ENCODE measurements around the gene SNX18. TPM values are rescaled to one million over a fixed set of nuclear protein-coding genes. Genes with fewer than 3 reads are reported as not detected.

The SNX18 gene
- total RNA-seq, 2 donors from 2014 or later = 6.4 to 8.4 TPM

DNA sequence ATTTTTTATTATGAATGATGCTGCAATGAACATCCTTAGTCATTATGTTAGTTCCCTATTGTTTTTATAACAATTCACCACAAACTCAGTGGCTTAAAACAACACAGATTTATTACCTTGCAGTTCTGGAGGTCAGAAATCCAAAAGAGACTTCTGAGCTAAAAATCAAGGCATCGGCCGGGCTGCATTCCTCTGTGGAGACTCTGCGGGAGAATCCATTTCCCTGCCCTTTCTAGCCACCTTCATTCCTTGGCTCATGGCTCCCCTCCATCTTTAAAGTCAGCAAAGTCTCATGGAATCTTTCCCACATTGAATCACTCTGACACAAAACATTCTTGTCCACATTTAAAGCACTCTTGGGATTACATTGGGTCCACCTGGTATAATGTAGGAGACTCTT lies 38.6 kb downstream of the SNX18 start:
- H3K27me3 Mint-ChIP-seq (ENCODE audit: low read depth) = no peaks in the 10 kb centered on the region
- no peak overlapping the region for H3K4me3 Mint-ChIP-seq
- H3K36me3 Mint-ChIP-seq (ENCODE audit: insufficient read depth in 2 of 2) = no peaks in the 10 kb centered on the region
- H3K27ac Mint-ChIP-seq = no peak overlapping the region
- no peaks in the 10 kb centered on the region for H3K4me1 Mint-ChIP-seq (ENCODE audit: low read depth)
- DNase-seq (no peak), ATAC-seq (replicated peaks in 1 of 2) (no peak)
- H3K9me3 Mint-ChIP-seq = no peaks in the 10 kb centered on the region

DNA sequence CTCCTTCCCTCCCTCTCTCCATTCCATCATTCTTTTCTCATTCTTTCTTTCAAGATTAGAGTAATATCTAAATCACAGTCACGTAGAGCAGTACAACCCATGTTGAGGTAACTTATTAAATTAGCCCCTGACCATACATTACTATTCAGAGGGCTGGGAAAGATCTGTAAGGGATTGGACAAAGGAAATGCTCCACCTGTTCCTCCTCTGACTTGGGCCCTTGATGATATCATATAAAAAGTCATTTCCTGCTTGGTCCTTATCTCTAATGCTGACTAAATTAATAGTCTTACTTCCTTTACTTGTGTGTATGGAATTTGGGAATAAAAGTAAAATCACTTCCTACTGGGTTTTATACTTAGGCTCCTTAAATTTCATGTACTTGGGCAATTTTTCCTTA lies 40.8 kb downstream of the SNX18 start:
- H3K9me3 Mint-ChIP-seq = no peaks in the 10 kb centered on the region
- H3K4me3 Mint-ChIP-seq = no peak overlapping the region
- H3K27me3 Mint-ChIP-seq (ENCODE audit: low read depth) = no peaks in the 10 kb centered on the region
- DNase-seq (no peak), ATAC-seq (replicated peaks in 1 of 2) (no peak)
- H3K36me3 Mint-ChIP-seq (ENCODE audit: insufficient read depth in 2 of 2) = no peaks in the 10 kb centered on the region
- no peaks in the 10 kb centered on the region for H3K4me1 Mint-ChIP-seq (ENCODE audit: low read depth)
- H3K27ac Mint-ChIP-seq = no peak overlapping the region

- no peaks in the 10 kb centered on the region for H3K27me3 Mint-ChIP-seq (ENCODE audit: low read depth)
- no peak for ATAC-seq (replicated peaks in 1 of 2)
- H3K4me3 Mint-ChIP-seq = no peak overlapping the region
- no peaks in the 10 kb centered on the region for H3K4me1 Mint-ChIP-seq (ENCODE audit: low read depth)
- H3K36me3 Mint-ChIP-seq (ENCODE audit: insufficient read depth in 2 of 2) = no peaks in the 10 kb centered on the region
- DNase-seq = no peak
- H3K9me3 Mint-ChIP-seq = no peaks in the 10 kb centered on the region
- H3K27ac Mint-ChIP-seq = no peak overlapping the region
Observed at GRCh38 chr5:54561651-54562050, 44.1 kb downstream of the SNX18 start.

DNA sequence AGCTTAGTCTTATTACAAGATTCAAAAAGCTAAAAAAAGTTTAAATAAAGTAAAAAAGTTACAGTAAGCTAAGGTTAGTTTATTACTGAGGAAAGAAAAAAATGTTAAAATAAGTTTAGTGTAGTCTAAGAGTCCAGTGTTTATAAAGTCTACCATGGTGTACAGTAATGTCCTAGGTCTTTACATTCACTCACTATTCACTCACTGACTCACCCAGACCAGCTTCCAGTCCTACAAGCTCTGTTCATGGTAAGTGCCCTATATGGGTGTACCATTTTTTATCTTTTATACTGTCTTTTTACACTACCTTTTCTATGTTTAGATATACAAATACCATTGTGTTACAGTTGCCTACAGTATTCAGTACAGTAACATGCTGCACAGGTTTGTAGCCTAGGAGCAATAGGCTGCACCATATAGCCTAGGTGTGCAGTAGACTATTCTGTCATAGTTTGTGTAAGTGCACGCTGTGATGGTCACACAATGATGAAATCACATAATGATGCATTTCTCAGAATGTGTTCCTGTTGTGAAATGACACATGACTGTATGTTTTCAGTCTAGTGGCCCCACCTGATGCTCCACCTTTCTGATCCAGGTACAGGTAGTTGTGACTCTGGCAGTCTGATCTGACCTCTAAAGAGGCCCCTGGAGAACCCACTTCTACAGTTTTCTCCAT lies 45.7 kb downstream of the SNX18 start:
- Mint-ChIP-seq H3K27ac (no peak overlapping the region), H3K4me3 (no peak overlapping the region), H3K36me3 (ENCODE audit: insufficient read depth in 2 of 2) (no peaks in the 10 kb centered on the region), H3K4me1 (ENCODE audit: low read depth) (no peaks in the 10 kb centered on the region), H3K27me3 (ENCODE audit: low read depth) (no peaks in the 10 kb centered on the region), H3K9me3 (no peaks in the 10 kb centered on the region)
- DNase-seq (no peak), ATAC-seq (replicated peaks in 1 of 2) (peak in 1 of 2 donors; percentile 54)

DNA sequence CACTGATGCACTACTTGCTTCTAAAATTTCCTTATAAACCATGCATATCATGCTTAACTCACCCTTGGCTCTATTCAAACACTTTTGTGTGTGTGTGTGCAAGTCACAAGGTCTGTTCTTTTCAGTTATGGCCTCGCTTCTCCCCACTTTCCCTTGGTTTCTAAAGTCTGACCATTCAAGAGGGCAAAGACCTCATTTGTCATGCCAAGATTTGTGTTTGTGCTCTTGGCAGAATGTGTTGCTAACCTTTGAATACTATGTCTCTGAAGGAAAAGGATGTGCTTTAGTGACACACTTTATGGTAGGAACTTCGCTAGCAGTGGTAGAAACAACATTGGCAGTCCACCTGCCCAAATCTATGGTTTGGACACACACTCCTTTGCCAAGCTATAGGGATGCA lies 50.4 kb downstream of the SNX18 start:
- Mint-ChIP-seq H3K27ac (no peak overlapping the region), H3K36me3 (ENCODE audit: insufficient read depth in 2 of 2) (no peaks in the 10 kb centered on the region), H3K4me1 (ENCODE audit: low read depth) (no peaks in the 10 kb centered on the region), H3K9me3 (no peaks in the 10 kb centered on the region), H3K4me3 (no peak overlapping the region), H3K27me3 (ENCODE audit: low read depth) (no peaks in the 10 kb centered on the region)
- ATAC-seq (replicated peaks in 1 of 2) (no peak), DNase-seq (no peak)

DNA sequence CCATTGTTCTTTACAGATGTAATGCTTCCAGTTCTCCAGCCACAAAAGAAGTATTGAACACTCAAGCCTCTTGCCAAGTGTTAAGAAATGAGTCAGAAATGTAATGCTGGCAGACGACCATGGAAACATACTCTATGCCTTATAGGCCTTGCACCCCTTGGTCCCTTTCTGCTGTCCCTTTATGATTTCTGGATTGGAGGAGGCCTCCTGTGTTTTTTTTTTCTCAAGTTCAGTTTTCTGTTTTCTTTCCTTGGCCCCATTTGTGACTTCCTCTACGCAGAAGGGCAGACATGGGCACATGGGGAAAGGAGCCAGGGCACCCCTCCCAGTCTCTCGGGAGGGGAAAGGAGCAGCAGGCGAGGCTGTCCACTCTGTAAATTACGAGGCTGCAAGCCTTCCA lies 53.4 kb downstream of the SNX18 start:
- Mint-ChIP-seq H3K36me3 (ENCODE audit: insufficient read depth in 2 of 2) (no peaks in the 10 kb centered on the region), H3K27ac (no peak overlapping the region), H3K4me1 (ENCODE audit: low read depth) (no peaks in the 10 kb centered on the region), H3K4me3 (no peak overlapping the region), H3K27me3 (ENCODE audit: low read depth) (no peaks in the 10 kb centered on the region), H3K9me3 (no peaks in the 10 kb centered on the region)
- DNase-seq (no peak), ATAC-seq (replicated peaks in 1 of 2) (no peak)

- ATAC-seq (replicated peaks in 1 of 2) (no peak), DNase-seq (no peak)
- Mint-ChIP-seq H3K27me3 (ENCODE audit: low read depth) (no peaks in the 10 kb centered on the region), H3K4me1 (ENCODE audit: low read depth) (no peaks in the 10 kb centered on the region), H3K9me3 (no peaks in the 10 kb centered on the region), H3K27ac (no peak overlapping the region), H3K4me3 (no peak overlapping the region), H3K36me3 (ENCODE audit: insufficient read depth in 2 of 2) (no peaks in the 10 kb centered on the region)
Observed at GRCh38 chr5:54571462-54571861, 53.9 kb downstream of the SNX18 start.

GRCh38 chr5:54573812-54574489 lies 56.4 kb downstream of the SNX18 start:
- H3K27me3 Mint-ChIP-seq (ENCODE audit: low read depth) = no peaks in the 10 kb centered on the region
- ATAC-seq (replicated peaks in 1 of 2) = no peak
- H3K36me3 Mint-ChIP-seq (ENCODE audit: insufficient read depth in 2 of 2) = no peaks in the 10 kb centered on the region

GRCh38 chr5:54577528-54577927 lies 60.0 kb downstream of the SNX18 start:
- no peak overlapping the region for H3K4me3 Mint-ChIP-seq
- no peaks in the 10 kb centered on the region for H3K9me3 Mint-ChIP-seq
- no peaks in the 10 kb centered on the region for H3K4me1 Mint-ChIP-seq (ENCODE audit: low read depth)
- H3K27me3 Mint-ChIP-seq (ENCODE audit: low read depth) = no peaks in the 10 kb centered on the region
- H3K27ac Mint-ChIP-seq = no peak overlapping the region
- H3K36me3 Mint-ChIP-seq (ENCODE audit: insufficient read depth in 2 of 2) = no peaks in the 10 kb centered on the region
- ATAC-seq (replicated peaks in 1 of 2) (no peak), DNase-seq (no peak)

More at GRCh38 chr5:54573812-54574489, 56.4 kb downstream of the SNX18 start:
- Mint-ChIP-seq H3K9me3 (no peaks in the 10 kb centered on the region), H3K4me1 (ENCODE audit: low read depth) (no peaks in the 10 kb centered on the region), H3K4me3 (no peak overlapping the region), H3K27ac (peak overlapping the region; percentile 21)
- no peak for DNase-seq

GRCh38 chr5:54577937-54578653 lies 60.5 kb downstream of the SNX18 start:
- Mint-ChIP-seq H3K27me3 (ENCODE audit: low read depth) (no peaks in the 10 kb centered on the region), H3K36me3 (ENCODE audit: insufficient read depth in 2 of 2) (no peaks in the 10 kb centered on the region), H3K27ac (no peak overlapping the region), H3K9me3 (no peaks in the 10 kb centered on the region), H3K4me3 (no peak overlapping the region), H3K4me1 (ENCODE audit: low read depth) (no peaks in the 10 kb centered on the region)
- DNase-seq = no peak
- ATAC-seq (replicated peaks in 1 of 2) = no peak

GRCh38 chr5:54579591-54580295 lies 62.2 kb downstream of the SNX18 start:
- Mint-ChIP-seq H3K4me3 (no peak overlapping the region), H3K9me3 (no peaks in the 10 kb centered on the region), H3K27ac (no peak overlapping the region), H3K36me3 (ENCODE audit: insufficient read depth in 2 of 2) (no peaks in the 10 kb centered on the region), H3K27me3 (ENCODE audit: low read depth) (no peaks in the 10 kb centered on the region), H3K4me1 (ENCODE audit: low read depth) (no peaks in the 10 kb centered on the region)
- ATAC-seq (replicated peaks in 1 of 2) = no peak
- no peak for DNase-seq

DNA sequence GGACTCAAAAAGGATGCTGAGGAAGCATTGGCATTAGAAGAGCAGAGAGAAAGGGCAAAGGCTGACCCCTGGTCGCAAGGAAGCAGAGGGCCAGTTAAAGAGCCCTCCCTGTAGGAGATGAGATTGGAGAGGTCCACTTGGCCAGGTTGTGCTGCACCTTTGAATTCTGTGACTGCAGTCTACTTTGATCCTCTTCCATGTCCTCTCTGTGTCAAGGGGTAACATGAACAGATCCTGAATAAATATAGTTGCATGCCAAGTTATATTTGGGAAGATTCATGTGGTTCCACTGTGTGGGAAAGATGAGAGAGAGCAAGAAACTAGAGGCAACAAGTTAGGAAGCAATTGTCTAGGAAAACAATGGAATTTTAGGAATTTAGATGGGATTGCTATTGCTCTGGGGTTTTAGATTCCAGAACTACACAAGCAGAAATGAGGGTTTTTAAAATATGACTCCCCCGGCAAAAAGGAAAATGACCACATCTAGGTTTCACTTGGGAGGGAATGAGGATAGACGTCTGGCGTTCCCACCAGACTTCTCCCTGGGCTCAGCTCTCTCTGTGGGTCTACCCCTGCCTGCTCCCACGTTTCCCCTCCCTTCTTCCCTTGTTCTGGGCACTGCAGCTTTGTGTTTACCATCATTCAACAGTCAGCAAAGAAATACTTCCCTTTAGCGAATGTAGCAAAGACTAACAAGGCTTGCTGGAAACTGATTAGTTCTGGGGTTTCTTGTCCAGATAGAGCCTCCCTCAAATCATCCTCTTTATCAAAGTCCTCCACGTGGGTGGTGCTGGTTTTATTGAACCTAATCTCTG lies 63.6 kb downstream of the SNX18 start:
- no peaks in the 10 kb centered on the region for H3K4me1 Mint-ChIP-seq (ENCODE audit: low read depth)
- no peak for DNase-seq
- H3K36me3 Mint-ChIP-seq (ENCODE audit: insufficient read depth in 2 of 2) = peaks cover 2% of the 10 kb centered on the region in 2 donors
- H3K4me3 Mint-ChIP-seq = no peak overlapping the region
- ATAC-seq (replicated peaks in 1 of 2) = no peak
- no peak overlapping the region for H3K27ac Mint-ChIP-seq
- peaks cover 0 to 2% of the 10 kb centered on the region in 2 donors for H3K9me3 Mint-ChIP-seq
- no peaks in the 10 kb centered on the region for H3K27me3 Mint-ChIP-seq (ENCODE audit: low read depth)

Measured in activated T-cell treated with anti-CD3 and anti-CD28 coated beads, Interleukin-2, amount 50 U/mL, for 72 hours (primary cell).